HepG2 (cell line): Measurements from ENCODE around the gene ANKS4B. TPM values are rescaled to one million over a fixed set of nuclear protein-coding genes. Genes with fewer than 3 reads are reported as not detected.

Source experiments
- ATF7 ChIP-seq, 2 experiments: fragments of 450-650 bp in 1 of 2; sonication (generic) in 1 of 2; formaldehyde crosslinking in 1 of 2; IDR thresholded peaks; 2 replicates each; pipeline versions ENCODE4 v1.4.0 to v1.6.1; 2016 to 2020; ENCODE audit warnings: antibody characterized with exemption in 1 of 2, mild to moderate bottlenecking in 1 of 2, missing genetic modification reagents in 1 of 2
- NCOA5 ChIP-seq: sonication (generic); formaldehyde crosslinking; IDR thresholded peaks from 2 replicates; pipeline ENCODE4 v1.4.0; 2020; ENCODE audit warnings: missing genetic modification reagents
- SMAD1 ChIP-seq: sonication (generic); formaldehyde crosslinking; IDR thresholded peaks from 2 replicates; pipeline ENCODE4 v1.4.0; 2020; ENCODE audit warnings: missing genetic modification reagents, low read depth, mild to moderate bottlenecking, borderline replicate concordance
- TBX2 ChIP-seq: sonication (generic); formaldehyde crosslinking; IDR thresholded peaks from 2 replicates; pipeline ENCODE4 v1.5.0; 2020; ENCODE audit warnings: missing genetic modification reagents, mild to moderate bottlenecking, borderline replicate concordance
- TEAD2 ChIP-seq: sonication (generic); formaldehyde crosslinking; IDR thresholded peaks from 2 replicates; pipeline ENCODE4 v1.9.0; 2021; ENCODE audit warnings: missing genetic modification reagents
- ZNF138 ChIP-seq: sonication (generic); formaldehyde crosslinking; IDR thresholded peaks from 2 replicates; pipeline ENCODE4 v1.5.0; 2020; ENCODE audit warnings: mild to moderate bottlenecking, low read depth, missing genetic modification reagents
- ZNF274 ChIP-seq: sonication (generic); formaldehyde crosslinking; IDR thresholded peaks from 2 replicates; pipeline ENCODE4 v1.5.1; 2020; ENCODE audit warnings: mild to moderate bottlenecking, missing genetic modification reagents
- ZNF34 ChIP-seq: sonication (generic); formaldehyde crosslinking; IDR thresholded peaks from 2 replicates; pipeline ENCODE4 v1.4.0; 2020; ENCODE audit warnings: mild to moderate bottlenecking, missing genetic modification reagents, borderline replicate concordance
- ZNF605 ChIP-seq: sonication (generic); formaldehyde crosslinking; IDR thresholded peaks from 2 replicates; pipeline ENCODE4 v1.8.0; 2022; ENCODE audit warnings: mild to moderate bottlenecking, missing genetic modification reagents
- ZSCAN20 ChIP-seq: sonication (generic); formaldehyde crosslinking; IDR thresholded peaks from 2 replicates; pipeline ENCODE4 v1.4.0; 2020; ENCODE audit warnings: missing genetic modification reagents, mild to moderate bottlenecking, borderline replicate concordance
- polyA plus RNA-seq, 8 experiments: library from polyadenylated mRNA; depleted of rRNA in 3 of 8; stranded (reverse) in 7 of 8; unstranded in 1 of 8; fragments of >200 nt; fragmentation: Illumina TruSeq in 4 of 8; extraction: Trizol in 4 of 8; gene quantifications; 2 replicates each; pipeline versions ENCODE4 v1.2.1 to v1.2.3, GENCODE V29; 2011 to 2016; ENCODE audit warnings: low read depth in 4 of 8, missing spikeins in 1 of 8, mixed read lengths in 1 of 8; ENCODE audit not compliant: insufficient read depth in 1 of 8
- total RNA-seq, 5 experiments: library from RNA; depleted of rRNA; stranded (reverse); fragments of >200 nt; fragmentation: Illumina TruSeq; extraction: Trizol; gene quantifications; 2 replicates each; pipeline ENCODE4 v1.2.3, GENCODE V29; 2016; ENCODE audit warnings: low read depth in 1 of 5
- TF ChIP-seq, protein P1 (sequence below): sonication (generic); formaldehyde crosslinking; IDR thresholded peaks from 2 replicates; pipeline ENCODE4 v1.8.0; 2022; ENCODE audit warnings: mild to moderate bottlenecking, missing genetic modification reagents
- TF ChIP-seq, protein P2 (sequence below): sonication (generic); formaldehyde crosslinking; IDR thresholded peaks from 2 replicates; pipeline ENCODE4 v1.8.1; 2023; ENCODE audit warnings: missing genetic modification reagents, inconsistent platforms, borderline replicate concordance
- TF ChIP-seq, protein P3 (sequence below): sonication (generic); formaldehyde crosslinking; IDR thresholded peaks from 2 replicates; pipeline ENCODE4 v1.5.0; 2020; ENCODE audit warnings: mild to moderate bottlenecking, missing genetic modification reagents, borderline replicate concordance
- TF ChIP-seq, protein P4 (sequence below): sonication (generic); formaldehyde crosslinking; IDR thresholded peaks from 2 replicates; pipeline ENCODE4 v1.9.0; 2022; ENCODE audit warnings: low read depth, missing genetic modification reagents

The ANKS4B gene
- total and polyA plus RNA-seq, 2 of the 13 experiments (the other 11 are each of a cell fraction or from before 2014, with no cell fraction given), result 6.5 to 30.0 TPM

DNA sequence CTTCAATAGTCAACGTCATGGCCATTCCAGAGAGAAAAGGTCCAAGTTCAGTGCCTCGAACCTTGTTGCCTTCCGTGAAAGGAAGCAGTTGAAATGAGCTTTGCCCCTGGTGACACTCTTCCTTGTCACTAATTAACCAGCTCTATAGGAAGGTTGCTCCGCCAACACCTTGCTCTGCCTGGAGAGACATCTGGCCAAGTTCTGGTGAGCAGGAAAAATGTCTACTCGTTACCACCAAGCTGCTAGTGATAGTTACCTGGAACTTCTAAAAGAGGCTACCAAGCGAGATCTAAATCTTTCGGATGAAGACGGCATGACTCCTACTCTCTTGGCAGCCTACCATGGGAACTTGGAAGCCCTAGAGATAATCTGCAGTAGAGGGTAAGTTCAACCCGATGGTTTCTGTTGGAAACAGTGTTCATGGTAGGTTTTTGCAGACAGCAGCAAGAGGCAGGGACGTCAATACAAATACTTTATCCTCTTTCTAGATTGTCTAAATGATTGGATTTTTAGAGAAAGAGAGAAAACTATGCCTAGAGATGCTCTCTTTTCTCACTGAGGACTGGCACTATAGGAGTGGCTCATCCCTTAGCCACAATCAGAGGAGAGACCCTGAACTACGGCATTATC, at the start of gene ANKS4B (continued):
- TF ChIP-seq, protein P1, sequence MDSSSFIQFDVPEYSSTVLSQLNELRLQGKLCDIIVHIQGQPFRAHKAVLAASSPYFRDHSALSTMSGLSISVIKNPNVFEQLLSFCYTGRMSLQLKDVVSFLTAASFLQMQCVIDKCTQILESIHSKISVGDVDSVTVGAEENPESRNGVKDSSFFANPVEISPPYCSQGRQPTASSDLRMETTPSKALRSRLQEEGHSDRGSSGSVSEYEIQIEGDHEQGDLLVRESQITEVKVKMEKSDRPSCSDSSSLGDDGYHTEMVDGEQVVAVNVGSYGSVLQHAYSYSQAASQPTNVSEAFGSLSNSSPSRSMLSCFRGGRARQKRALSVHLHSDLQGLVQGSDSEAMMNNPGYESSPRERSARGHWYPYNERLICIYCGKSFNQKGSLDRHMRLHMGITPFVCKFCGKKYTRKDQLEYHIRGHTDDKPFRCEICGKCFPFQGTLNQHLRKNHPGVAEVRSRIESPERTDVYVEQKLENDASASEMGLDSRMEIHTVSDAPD (CRISPR knock-in tag), result peak; percentile 79; the same call in 1 of the 2 replicates
- TF ChIP-seq NCOA5 (CRISPR knock-in tag) (no peak), TBX2 (CRISPR knock-in tag) (peak; percentile 99), ZNF274 (CRISPR knock-in tag) (no peak), TEAD2 (CRISPR knock-in tag) (no peak), ZNF34 (CRISPR knock-in tag) (0 out of 2 replicates have a peak, but pooled peaks have one; percentile 77), ZNF605 (CRISPR knock-in tag) (peak; percentile 90), ZNF138 (CRISPR knock-in tag) (no peak), ZSCAN20 (CRISPR knock-in tag) (no peak), SMAD1 (CRISPR knock-in tag) (no peak), ATF7 (IDR thresholded peaks at IDR 0.05) (no peak), ATF7 (CRISPR knock-in tag; IDR thresholded peaks at IDR 0.05) (peak; percentile 61; the same call in 1 of the 2 replicates)
- TF ChIP-seq, protein P2, sequence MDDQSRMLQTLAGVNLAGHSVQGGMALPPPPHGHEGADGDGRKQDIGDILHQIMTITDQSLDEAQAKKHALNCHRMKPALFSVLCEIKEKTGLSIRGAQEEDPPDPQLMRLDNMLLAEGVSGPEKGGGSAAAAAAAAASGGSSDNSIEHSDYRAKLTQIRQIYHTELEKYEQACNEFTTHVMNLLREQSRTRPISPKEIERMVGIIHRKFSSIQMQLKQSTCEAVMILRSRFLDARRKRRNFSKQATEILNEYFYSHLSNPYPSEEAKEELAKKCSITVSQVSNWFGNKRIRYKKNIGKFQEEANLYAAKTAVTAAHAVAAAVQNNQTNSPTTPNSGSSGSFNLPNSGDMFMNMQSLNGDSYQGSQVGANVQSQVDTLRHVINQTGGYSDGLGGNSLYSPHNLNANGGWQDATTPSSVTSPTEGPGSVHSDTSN (CRISPR knock-in tag), result no peak
- TF ChIP-seq, protein P3, sequence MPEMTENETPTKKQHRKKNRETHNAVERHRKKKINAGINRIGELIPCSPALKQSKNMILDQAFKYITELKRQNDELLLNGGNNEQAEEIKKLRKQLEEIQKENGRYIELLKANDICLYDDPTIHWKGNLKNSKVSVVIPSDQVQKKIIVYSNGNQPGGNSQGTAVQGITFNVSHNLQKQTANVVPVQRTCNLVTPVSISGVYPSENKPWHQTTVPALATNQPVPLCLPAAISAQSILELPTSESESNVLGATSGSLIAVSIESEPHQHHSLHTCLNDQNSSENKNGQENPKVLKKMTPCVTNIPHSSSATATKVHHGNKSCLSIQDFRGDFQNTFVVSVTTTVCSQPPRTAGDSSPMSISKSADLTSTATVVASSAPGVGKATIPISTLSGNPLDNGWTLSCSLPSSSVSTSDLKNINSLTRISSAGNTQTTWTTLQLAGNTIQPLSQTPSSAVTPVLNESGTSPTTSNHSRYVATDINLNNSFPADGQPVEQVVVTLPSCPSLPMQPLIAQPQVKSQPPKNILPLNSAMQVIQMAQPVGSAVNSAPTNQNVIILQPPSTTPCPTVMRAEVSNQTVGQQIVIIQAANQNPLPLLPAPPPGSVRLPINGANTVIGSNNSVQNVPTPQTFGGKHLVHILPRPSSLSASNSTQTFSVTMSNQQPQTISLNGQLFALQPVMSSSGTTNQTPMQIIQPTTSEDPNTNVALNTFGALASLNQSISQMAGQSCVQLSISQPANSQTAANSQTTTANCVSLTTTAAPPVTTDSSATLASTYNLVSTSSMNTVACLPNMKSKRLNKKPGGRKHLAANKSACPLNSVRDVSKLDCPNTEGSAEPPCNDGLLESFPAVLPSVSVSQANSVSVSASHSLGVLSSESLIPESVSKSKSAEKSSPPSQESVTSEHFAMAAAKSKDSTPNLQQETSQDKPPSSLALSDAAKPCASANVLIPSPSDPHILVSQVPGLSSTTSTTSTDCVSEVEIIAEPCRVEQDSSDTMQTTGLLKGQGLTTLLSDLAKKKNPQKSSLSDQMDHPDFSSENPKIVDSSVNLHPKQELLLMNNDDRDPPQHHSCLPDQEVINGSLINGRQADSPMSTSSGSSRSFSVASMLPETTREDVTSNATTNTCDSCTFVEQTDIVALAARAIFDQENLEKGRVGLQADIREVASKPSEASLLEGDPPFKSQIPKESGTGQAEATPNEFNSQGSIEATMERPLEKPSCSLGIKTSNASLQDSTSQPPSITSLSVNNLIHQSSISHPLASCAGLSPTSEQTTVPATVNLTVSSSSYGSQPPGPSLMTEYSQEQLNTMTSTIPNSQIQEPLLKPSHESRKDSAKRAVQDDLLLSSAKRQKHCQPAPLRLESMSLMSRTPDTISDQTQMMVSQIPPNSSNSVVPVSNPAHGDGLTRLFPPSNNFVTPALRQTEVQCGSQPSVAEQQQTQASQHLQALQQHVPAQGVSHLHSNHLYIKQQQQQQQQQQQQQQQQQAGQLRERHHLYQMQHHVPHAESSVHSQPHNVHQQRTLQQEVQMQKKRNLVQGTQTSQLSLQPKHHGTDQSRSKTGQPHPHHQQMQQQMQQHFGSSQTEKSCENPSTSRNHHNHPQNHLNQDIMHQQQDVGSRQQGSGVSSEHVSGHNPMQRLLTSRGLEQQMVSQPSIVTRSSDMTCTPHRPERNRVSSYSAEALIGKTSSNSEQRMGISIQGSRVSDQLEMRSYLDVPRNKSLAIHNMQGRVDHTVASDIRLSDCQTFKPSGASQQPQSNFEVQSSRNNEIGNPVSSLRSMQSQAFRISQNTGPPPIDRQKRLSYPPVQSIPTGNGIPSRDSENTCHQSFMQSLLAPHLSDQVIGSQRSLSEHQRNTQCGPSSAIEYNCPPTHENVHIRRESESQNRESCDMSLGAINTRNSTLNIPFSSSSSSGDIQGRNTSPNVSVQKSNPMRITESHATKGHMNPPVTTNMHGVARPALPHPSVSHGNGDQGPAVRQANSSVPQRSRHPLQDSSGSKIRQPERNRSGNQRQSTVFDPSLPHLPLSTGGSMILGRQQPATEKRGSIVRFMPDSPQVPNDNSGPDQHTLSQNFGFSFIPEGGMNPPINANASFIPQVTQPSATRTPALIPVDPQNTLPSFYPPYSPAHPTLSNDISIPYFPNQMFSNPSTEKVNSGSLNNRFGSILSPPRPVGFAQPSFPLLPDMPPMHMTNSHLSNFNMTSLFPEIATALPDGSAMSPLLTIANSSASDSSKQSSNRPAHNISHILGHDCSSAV (CRISPR knock-in tag), result no peak
- TF ChIP-seq, protein P4, sequence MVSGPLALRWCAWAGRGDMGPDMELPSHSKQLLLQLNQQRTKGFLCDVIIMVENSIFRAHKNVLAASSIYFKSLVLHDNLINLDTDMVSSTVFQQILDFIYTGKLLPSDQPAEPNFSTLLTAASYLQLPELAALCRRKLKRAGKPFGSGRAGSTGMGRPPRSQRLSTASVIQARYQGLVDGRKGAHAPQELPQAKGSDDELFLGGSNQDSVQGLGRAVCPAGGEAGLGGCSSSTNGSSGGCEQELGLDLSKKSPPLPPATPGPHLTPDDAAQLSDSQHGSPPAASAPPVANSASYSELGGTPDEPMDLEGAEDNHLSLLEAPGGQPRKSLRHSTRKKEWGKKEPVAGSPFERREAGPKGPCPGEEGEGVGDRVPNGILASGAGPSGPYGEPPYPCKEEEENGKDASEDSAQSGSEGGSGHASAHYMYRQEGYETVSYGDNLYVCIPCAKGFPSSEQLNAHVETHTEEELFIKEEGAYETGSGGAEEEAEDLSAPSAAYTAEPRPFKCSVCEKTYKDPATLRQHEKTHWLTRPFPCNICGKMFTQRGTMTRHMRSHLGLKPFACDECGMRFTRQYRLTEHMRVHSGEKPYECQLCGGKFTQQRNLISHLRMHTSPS, result peak; percentile 42; the same call in 1 of the 2 replicates
